Epithelial cell of proximal tubule (primary cell): ENCODE measurements around the gene SHROOM4. TPM values are rescaled to one million over a fixed set of nuclear protein-coding genes. Genes with fewer than 3 reads are reported as not detected.

Source experiments
- DNase-seq: peaks from one replicate; pipeline ENCODE4 v3.0.0-alpha.2; 2011; ENCODE audit warnings: low read depth
- H3K4me3 ChIP-seq: 2 replicates; pipeline ENCODE4 v1.5.1; 2011; ENCODE audit warnings: low read depth, mild to moderate bottlenecking, low read length
- CTCF ChIP-seq: conservative IDR thresholded peaks from 2 replicates; pipeline ENCODE4 v1.5.1; 2012; ENCODE audit warnings: low read depth, mild to moderate bottlenecking, low read length
- total RNA-seq: library from RNA; depleted of rRNA; stranded (reverse); fragments of >200 nt; gene quantifications from 2 replicates; pipeline ENCODE4 v1.2.3, GENCODE V29; 2015

The SHROOM4 gene
- total RNA-seq, 1 donor from 2014 or later, result 4.2 TPM

- DNase-seq, result no peak
- H3K4me3 ChIP-seq, result no peak overlapping the region
- no peak for TF ChIP-seq CTCF
These were observed 25.7 kb upstream of the SHROOM4 start for GRCh38 chrX:50839730-50840129.

DNA sequence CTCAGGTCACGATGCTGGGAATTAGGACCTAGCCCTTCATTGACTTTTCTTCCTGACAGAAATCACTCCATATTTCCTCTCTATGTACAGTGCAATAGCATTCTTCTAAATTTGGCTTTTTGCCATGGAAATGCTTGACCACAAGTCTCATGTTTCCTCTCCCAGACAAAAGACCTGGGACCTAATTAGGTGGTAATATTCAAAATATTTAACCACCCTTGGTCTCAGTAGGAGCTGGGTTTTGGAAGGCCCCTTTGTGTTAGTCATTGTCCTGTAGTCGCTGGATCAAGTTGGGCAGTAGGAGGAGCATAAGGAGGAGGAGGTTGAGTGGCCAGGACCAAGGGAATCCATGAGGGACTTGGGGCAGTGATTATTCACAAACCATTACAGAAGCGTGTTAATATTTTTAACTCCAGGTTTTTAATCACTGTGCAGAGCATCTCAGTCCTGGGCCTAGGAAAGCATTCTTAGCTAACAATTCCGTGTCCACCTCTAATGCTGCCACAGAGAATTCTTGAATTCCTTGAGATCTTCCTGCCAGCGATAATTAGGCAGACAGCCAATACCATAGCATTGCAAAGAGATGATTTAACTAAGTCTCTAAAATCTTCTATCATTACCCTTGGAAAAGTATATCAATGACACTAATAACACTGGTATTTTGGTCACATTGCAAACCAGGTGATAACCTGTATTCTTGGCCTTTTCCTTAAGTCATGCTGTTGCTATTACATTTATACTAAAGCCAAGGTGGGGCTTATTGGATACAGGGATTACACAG is 25.0 kb upstream of the SHROOM4 start:
- TF ChIP-seq CTCF, result no peak
- no peak for DNase-seq
- H3K4me3 ChIP-seq, result no peak overlapping the region

DNA sequence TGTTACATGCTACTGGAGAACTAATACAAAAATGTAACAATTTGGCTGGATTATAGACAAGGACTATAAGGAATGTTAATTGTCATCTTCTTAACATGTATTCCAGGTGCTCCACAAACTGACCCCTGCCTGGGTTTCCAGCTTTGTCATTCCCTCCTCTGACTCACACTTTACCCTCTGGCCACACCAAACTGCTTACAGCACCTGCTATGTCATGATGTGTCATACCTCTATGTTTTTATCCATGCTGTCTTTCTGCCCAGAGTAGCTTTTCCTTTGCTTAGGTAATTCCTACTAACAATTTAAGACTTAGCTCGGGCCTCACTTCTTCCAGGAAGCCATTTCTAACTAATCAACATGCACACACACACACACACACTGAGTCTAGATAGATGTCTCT is 14.0 kb upstream of the SHROOM4 start:
- TF ChIP-seq CTCF, result no peak
- DNase-seq, result peak; percentile 61
- H3K4me3 ChIP-seq, result no peak overlapping the region

- DNase-seq, result no peak
- H3K4me3 ChIP-seq, result no peak overlapping the region
- TF ChIP-seq CTCF, result no peak
These were observed 11.8 kb upstream of the SHROOM4 start for GRCh38 chrX:50825825-50826224.

GRCh38 chrX:50818986-50819385 is 5.0 kb upstream of the SHROOM4 start:
- H3K4me3 ChIP-seq, result no peak overlapping the region
- TF ChIP-seq CTCF, result no peak
- DNase-seq, result no peak

GRCh38 chrX:50815120-50815519 is 1.1 kb upstream of the SHROOM4 start:
- DNase-seq, result no peak
- TF ChIP-seq CTCF, result no peak
- H3K4me3 ChIP-seq, result no peak overlapping the region

GRCh38 chrX:50814701-50815100 is 707 bp upstream of the SHROOM4 start:
- no peak for DNase-seq
- no peak for TF ChIP-seq CTCF
- peak overlapping the region; percentile 74 for H3K4me3 ChIP-seq
